Cerebellar cortex (tissue), 1 donor: Measurements from ENCODE around the gene IFI27.
"Not testable (repeated sequence)": the region's sequence is repeated elsewhere in the genome, so short reads cannot be mapped to it uniquely, and the experiment has no call there.

Experiments
- DNase-seq: peaks from one replicate; pipeline ENCODE4 v3.0.0-alpha.2; 2015; ENCODE audit warnings: low spot score

Gene IFI27

DNA sequence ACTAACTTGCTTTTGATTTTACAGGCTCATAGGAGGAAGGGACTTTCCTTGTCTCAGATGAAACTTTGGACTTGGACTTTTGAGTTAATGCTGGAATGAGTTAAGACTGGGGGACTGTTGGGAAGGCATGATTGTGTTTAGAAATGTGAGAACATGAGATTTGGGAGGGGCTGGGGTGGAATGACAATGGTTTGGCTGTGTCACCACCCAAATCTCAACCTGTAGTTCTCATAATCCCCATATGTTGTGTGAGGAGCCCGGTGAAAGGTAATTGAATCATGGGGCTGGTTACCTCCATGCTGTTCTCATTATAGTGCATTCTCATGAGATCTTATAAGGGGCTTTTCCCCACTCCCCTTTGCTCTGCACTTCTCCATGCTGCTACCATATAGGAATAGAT, 45.6 kb downstream of the IFI27 start:
- not testable (repeated sequence) for DNase-seq

DNA sequence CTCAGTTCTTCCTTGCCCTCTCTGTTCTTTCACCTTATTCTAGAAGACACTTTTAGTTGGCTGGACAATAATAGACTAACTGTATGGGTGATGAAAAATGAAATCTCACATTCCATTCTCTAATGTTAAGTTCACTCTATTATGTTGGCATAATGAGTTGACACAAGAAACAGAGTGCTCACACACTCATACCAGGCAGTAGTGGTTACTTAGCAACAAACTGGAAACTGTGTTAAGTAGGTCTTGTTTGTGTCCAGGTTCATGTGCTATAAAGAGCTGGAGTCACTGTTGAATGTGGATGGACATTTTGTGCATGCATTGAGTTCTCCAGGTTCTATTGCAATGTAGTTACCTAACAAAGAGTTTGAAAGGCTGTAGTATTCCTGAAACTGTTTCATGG, 46.7 kb downstream of the IFI27 start:
- peak; percentile 6 for DNase-seq

DNA sequence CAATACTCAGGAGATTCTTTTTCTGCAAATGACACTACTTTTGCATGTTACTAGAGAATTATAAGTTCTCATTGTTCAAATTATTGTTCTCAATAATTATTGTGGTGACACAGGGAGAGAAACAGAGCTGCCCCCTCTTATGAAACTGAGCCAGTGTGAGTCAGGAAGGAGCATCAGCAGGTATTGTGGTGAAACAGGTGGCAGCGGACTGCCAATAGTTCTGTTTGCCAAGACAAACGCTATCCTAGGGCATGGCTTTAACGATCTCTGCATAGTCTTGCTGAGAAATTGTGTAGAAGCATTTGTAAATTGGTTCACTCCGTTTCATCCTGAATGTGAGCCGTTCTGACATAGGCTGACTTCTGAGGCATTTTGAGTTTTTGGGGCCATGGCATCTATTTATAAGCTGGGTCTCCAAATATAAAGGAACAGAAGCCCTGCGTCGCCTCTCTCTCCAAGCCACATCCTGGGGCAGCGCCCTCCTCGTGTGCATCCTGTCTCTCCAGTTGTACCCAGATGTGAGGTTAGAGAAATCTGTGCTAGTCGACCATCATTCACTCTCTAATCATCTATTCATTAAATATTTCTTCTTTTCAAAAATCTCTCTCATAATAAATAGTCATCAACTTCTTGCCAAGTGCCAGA, 47.8 kb downstream of the IFI27 start:
- DNase-seq, result peak; percentile 62

DNA sequence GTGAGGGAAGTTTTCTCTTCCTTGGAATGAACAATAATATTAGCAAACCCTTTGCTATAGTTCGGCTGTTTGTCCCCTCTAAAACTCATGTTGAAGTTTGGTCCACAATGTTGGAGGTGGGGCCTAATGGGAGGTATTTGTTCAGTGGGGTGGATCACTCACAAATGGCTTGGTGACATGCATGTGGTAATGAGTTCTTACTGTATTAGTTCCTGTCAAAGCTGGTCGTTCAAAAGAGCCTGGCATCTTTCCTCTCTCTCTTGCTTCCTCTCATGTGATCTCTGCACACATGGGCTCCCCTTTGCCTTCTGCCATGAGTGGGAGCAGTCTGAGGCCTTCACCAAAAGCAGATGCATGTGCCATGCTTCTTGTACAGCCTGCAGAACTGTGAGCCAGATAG, 50.5 kb downstream of the IFI27 start:
- DNase-seq, result no peak

GRCh38 chr14:94161981-94162380, 51.4 kb downstream of the IFI27 start:
- no peak for DNase-seq

DNA sequence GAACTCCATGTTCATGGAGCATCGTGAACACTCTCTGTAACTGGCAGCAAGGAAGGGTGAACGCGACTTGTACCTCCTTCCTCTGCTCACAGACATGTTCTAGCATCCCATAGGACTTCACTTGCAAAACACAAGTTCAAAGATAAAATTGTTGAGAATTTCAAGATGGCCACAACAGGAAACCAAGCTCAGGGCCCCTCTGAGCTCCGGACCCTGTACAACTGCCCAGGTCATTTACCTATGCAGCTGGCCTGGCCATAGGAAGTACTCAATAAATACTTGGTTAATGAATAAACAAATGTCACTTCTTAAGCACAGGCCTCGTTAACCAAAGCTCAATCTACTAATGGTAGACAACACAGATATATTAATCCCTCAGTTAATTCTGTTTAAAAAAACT, 51.9 kb downstream of the IFI27 start:
- no peak for DNase-seq

DNA sequence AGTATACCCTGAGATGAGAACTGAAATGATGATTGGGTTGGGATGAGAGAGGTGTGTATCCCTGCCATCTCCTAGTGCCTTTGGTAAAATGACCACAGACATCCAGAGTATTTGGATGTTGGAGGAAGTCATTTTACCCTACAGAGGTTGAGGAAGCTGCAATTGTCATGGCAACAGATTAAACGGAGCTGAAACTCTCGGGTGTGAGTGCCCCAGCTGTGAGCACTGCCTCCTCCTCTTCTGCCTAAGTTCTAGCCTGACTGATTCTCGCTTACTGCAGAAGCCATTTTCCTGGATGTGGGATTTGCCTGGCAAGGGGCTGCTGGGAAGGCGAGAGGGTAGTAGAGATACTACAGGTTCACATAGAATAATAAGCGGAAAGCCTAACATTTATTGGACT, 53.3 kb downstream of the IFI27 start:
- no peak for DNase-seq

- DNase-seq, result no peak
These were observed 54.3 kb downstream of the IFI27 start for GRCh38 chr14:94164685-94165431.

DNA sequence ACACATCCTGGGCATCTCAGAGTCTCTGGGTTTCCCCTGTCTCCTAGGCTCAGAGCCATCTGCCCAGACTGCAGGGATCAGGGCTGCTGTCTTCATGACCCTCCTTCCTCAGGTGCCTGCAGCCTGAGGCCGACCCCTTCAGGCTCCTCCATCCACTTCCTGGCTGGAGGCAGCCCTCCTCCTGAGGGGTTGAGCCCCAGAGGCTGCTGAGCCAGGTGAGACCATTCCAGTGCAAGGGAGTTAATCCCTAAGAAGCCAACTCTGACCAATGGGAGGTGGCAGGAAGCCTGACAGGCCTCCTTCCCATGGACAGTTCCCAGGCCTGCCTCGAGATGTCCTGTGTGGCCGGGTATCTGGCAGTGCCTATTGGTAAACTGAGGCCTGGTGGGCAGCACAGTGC, 55.2 kb downstream of the IFI27 start:
- no peak for DNase-seq
